NCI-H2227 treated with DMSO at 0.1 percent for 48 hours (cell line): ENCODE measurements around the gene MIOX.

Experiments used
- DNase-seq: peaks from one replicate; lab custom pipeline; 2025; lab: John Stamatoyannopoulos, UW

Gene MIOX

GRCh38 chr22:50455201-50455600 is 31.5 kb upstream of the MIOX start:
- DNase-seq: no peak

- no peak for DNase-seq
These were observed 30.6 kb upstream of the MIOX start for GRCh38 chr22:50456026-50456425.

- no peak for DNase-seq
These were observed 30.0 kb upstream of the MIOX start for GRCh38 chr22:50456466-50457234.

DNA sequence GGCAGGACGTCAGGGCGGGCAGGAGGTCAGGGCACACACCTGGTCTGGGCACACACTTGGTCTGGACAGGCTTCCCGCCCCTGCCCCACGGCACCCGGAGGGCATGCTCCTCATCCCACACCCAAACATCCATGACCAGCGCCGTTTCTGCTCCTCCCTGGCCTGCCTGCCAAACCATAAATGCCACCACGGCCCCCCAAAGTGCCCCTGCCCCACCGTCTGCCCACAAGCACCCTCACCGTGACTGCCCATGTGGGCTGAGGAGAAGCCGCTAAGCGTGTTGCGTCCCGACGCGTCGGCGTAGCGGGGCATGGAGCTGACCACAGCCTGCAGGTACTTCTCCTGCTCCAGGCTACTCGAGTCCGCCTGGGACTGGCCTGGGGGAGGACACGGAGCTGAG is 27.6 kb upstream of the MIOX start:
- DNase-seq: no peak

DNA sequence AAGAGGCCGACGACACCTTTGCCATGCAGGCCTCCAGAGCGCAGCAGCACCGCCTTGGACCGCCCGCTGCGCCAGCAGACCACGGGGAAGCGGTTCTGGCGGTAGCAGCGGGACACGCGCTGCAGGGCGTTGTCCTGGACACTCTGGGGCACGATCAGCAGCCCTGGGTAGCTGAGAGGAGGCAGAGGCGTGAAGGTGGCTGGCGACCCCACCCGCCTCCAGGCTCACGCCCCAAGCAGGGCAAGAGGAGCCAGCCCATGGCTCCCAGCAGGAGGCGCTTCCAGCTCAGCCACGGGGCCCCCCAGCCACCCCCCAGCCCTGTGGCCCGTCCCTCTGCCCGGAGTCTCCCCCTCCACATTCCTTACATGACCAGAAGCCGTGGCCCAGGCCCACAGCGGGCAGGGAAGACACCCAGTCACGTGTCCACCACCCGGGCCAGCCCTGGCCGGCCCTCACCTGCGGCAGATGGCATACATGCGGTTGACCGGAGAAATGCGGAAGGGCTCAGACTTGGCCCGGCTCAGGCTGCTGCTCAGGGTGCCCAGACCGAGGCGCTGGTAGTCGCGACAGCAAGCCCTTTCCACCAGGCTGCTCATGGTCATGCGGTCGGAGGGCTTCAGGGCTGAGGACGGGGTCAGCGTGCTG is 27.0 kb upstream of the MIOX start:
- no peak for DNase-seq

- DNase-seq: no peak
These were observed 25.7 kb upstream of the MIOX start for GRCh38 chr22:50460938-50461337.

DNA sequence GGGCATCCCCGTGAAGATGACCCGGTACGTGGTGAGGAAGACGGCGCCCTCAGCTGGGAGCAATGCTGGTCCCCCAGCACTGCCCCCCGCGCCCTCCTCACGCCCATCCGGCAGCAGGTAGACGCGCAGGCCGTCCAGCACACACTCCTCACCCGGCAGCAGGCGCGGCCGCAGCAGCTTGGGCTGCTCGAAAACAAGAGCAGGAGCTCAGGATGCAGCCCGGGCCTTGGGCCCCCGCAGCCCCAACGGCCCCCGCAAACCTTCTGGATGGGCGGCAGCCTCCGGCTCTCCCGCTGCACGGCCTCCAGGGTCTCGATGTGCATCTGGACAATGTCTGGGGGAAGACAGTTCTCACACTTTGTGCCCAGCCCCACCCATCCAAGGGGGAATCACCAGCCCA is 25.1 kb upstream of the MIOX start:
- no peak for DNase-seq

GRCh38 chr22:50461979-50462540 is 24.6 kb upstream of the MIOX start:
- no peak for DNase-seq

- DNase-seq: no peak
These were observed 23.3 kb upstream of the MIOX start for GRCh38 chr22:50463188-50463900.

- DNase-seq: no peak
These were observed 22.2 kb upstream of the MIOX start for GRCh38 chr22:50464451-50464850.

- DNase-seq: no peak
These were observed 21.4 kb upstream of the MIOX start for GRCh38 chr22:50465066-50465930.

- no peak for DNase-seq
These were observed 19.3 kb upstream of the MIOX start for GRCh38 chr22:50467341-50467740.

DNA sequence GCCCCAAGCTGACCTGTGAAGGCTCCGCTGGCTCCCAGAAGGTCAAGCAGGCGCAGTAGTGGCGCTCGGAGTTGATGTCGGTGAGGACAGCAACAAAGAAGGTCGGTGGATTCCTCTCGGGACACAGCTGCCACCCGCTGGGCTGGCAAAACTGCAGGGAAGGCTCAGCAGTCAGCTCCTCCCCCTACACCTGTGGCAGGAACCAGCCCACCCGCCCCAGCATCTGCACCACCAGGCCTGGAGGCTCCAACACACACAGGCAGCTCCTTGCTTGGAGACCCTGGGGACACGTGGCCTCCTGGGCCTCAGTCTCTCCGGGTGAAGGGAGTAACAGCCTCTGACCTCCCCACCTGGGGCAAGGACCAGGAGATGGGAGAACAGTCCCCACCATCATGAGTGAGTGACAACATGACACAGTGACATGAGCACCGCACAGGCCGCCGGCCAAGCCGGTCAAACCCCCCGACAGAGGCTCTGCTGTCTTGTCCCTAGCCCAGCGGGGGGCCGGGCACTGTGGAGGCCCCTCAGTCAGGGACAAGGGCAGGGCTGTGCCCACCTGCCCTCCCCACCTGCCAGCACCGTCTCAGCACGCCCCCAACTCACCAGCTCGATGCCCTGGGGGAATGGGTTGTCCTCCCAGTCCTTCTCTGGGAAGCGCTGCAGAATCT is 18.8 kb upstream of the MIOX start:
- DNase-seq: no peak

DNA sequence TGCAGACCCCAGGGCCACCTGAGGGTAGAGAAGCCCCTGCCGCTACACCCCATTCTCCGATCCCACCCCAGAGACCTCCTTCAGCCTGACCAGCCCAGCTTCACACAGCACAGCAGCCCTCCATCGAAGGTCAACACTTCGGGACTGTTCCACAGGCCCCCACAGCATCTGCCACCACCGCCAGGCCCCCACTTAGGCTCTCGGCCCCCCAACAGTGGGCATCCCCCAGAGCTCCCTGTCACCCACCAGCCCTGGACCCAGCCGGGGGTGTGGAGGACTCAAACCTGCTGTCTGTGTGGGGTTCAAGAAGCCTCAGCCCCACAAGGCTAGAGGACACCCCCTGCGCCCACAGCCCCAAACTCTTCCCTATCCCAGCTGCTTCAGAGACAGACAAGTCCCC is 18.0 kb upstream of the MIOX start:
- no peak for DNase-seq

DNA sequence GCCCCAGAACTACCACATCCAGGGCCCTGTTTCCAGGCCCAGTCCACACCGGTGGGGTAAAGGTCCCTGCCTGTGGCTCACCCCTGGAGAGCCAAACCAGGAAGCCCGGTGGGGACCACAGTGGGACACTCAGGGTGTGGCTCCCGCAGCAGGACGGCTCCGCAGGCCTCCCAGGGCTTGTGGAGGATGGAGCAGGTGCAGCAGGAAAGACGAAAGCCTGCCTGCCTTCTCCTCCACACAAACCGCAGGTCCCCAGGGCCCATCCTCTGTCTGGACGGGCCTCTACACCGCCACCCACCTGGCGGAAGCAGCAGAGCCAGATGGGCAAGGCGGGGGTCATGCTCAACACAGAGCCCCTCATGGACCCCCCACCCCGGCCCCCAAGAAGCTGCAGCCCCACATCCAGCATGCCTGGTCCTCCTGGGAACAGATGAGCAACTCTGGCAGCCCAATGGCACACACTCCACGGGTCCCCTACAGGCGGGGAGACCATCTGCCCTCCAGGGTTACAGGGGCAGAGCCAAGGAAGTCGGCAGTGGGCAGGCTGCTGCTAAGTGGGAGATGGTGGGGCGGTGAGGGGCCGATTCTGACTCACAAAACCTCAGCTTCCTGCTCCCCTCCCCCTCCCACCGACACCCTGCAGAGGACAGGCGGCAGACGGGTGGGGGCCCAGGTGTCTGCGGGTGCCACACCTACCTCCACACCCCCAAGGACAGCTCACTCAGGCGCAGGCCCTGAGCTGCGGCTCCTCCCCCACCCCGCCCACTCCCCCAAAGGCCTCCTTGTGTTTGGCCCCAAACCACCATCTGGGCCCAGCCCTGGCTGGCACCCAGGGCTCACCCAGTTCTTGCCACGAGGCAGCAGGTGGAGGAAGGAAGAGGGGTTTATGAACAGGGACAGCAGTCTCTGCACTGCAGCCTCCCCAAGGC is 17.0 kb upstream of the MIOX start:
- DNase-seq: no peak

DNA sequence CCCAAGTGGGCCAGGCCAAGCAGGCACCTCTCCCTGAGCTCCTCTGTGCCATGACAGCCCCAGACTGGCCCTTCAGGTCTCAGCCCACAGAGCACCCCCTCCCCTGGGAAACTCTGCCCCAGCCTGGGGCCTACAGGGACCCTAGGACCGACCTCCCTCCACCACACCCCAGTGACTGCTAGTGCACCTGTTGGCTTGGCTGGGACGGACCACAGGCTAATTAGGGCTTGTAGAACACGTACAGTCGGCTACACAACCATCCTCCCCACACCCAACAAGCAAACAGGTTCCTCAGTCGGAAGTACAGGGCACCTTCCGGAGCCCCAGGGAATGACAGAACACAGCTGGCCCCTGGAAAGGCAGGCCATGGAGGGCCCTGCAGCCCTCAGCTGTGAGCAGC is 16.2 kb upstream of the MIOX start:
- DNase-seq: no peak

DNA sequence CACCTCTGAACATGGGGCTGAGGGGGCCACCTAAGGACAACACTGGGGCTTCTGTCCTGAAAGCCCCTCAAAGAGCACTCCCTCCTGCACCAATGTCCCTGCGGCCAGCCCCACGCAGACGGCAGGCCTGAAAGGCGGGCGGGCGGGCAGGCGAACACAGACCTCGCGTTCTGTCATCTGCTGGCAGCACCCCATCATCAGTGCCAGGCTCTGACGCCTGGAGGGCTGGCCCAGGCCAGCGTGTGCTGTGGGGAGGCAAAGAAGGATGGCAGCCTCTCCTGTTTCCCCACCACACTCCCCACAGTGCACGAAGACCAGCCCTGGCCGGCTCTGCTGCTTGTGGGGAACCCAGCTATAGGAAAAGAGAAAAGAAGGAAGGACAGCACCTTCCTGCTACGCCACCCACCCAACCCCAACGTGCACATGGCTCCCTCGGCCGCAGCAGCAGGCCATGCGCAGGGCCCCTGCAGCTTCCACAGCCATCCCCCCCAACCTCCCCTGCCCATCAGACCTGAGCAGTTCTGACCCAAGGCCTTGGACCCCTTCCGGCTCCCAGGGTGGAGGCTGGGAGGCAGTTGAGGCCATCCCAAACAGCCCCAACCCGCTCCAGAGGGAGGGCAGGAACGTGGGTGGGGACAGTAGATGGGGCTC is 15.3 kb upstream of the MIOX start:
- DNase-seq: no peak

DNA sequence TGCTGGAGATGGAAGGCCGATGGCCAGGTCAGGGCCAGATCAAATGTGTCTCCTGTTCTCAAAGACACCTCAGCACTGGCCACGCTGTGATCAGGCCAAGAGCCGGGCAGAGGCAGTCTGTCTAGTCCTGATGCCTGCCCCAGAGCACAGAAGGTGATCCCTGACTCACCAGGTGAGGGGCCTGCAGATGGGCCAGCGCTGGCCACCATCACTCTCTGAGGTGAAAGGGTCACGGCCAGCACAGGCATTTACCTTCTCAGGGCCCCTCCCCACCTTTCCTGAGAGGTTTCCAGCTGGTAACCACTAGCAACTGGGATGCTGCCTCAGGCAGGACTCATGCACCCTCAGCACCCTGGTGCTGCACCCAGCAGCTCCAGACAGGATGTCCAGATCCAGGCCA is 14.7 kb upstream of the MIOX start:
- no peak for DNase-seq

DNA sequence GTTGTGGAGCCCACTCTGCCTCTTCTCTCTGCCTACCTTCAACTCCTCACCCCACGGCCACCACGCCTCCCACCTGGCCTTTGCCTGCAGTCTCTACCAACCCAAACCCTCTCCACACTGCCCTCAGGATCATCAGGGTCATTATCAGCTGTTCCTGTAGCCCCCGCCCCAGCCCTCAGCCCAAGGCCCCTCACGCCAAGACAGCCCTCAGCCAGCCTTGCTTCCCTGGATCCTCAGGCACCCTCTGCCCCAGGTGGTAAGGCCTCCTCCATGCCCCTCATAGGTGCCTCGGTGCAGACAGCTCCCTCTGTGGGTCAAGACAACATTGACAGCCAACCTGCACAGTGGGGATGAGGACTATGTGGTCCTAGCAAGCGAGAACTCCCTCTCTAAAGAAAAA is 13.6 kb upstream of the MIOX start:
- no peak for DNase-seq
